ENCODE results near the gene PROK1. TPM values are rescaled to one million over a fixed set of nuclear protein-coding genes. Genes with fewer than 3 reads are reported as not detected.
A peak's percentile ranks its signal among the peaks of the same experiment; 100 is the strongest.

The PROK1 gene
- polyA plus RNA-seq, 3 donors, result not detected

- peaks cover 41 to 43% of the 10 kb centered on the region in 2 donors for H3K4me1 ChIP-seq (ENCODE audit: control insufficient read depth in 1 of 2, insufficient read depth in 2 of 2, low read length in 2 of 2)
- peak overlapping the region; percentile 81 to 92 (median 90) for H3K27ac Mint-ChIP-seq
- H3K36me3 Mint-ChIP-seq, result no peaks in the 10 kb centered on the region
- peak overlapping the region; percentile 53 for H3K9ac ChIP-seq (ENCODE audit: insufficient read depth, low read length, poor library complexity, severe bottlenecking)
- H3K4me3 Mint-ChIP-seq, result peak overlapping the region; percentile 50 to 78
- H3K27me3 ChIP-seq (ENCODE audit: control insufficient read depth in 2 of 2, insufficient read depth in 2 of 2, low read length in 2 of 2), result no peaks in the 10 kb centered on the region
- peak; percentile 48 for TF ChIP-seq CTCF (IDR thresholded peaks at IDR 0.05)
- H3K9me3 Mint-ChIP-seq, result peaks cover 0 to 2% (median 0%) of the 10 kb centered on the region in 7 donors
- DNase-seq, result peak; percentile 56 to 88 (median 64)
- H3K9me3 ChIP-seq (replicated peaks in 1 of 2; ENCODE audit: control insufficient read depth in 1 of 2, insufficient read depth in 1 of 2, low read length in 2 of 2), result no peaks in the 10 kb centered on the region
- H3K4me2 ChIP-seq (replicated peaks; ENCODE audit: extremely low read depth, low read length, poor library complexity, severe bottlenecking), result peak overlapping the region; percentile 60
- H3K27me3 Mint-ChIP-seq (ENCODE audit: low read depth in 3 of 3), result peaks cover 0 to 2% (median 1%) of the 10 kb centered on the region in 3 donors
- H2AFZ ChIP-seq (ENCODE audit: insufficient read depth, low read depth, low read length, poor library complexity, severe bottlenecking), result peak overlapping the region; percentile 62
- no CpG with 5 or more reads among the region's 3 CpGs for WGBS (ENCODE audit: insufficient coverage)
- intact Hi-C loops (cut with micrococcal nuclease), result no loop called here
- peaks cover 40% of the 10 kb centered on the region for H3K4me1 Mint-ChIP-seq
- peak overlapping the region; percentile 69 to 72 for H3K27ac ChIP-seq (ENCODE audit: low read depth in 1 of 2, low read length in 2 of 2)
- H3K4me3 ChIP-seq (replicated peaks in 1 of 3; ENCODE audit: low read depth in 2 of 3, low read length in 3 of 3), result peak overlapping the region in 1 of 3 experiments; percentile 36
- H4K20me1 ChIP-seq (ENCODE audit: insufficient read depth, low read length), result no peaks in the 10 kb centered on the region
- H3K36me3 ChIP-seq (replicated peaks in 1 of 2; ENCODE audit: control insufficient read depth in 1 of 2, insufficient read depth in 2 of 2, low read length in 2 of 2), result no peaks in the 10 kb centered on the region
- no peaks in the 10 kb centered on the region for H3K79me2 ChIP-seq (ENCODE audit: insufficient read depth, low read length)
These were observed 17.1 kb upstream of the PROK1 start for GRCh38 chr1:110433803-110434202.

GRCh38 chr1:110434946-110435345 is 16.0 kb upstream of the PROK1 start:
- Histone ChIP-seq H3K36me3 (replicated peaks in 1 of 2; ENCODE audit: control insufficient read depth in 1 of 2, insufficient read depth in 2 of 2, low read length in 2 of 2) (no peaks in the 10 kb centered on the region), H2AFZ (ENCODE audit: insufficient read depth, low read depth, low read length, poor library complexity, severe bottlenecking) (peak overlapping the region; percentile 62), H3K4me3 (replicated peaks in 1 of 3; ENCODE audit: low read depth in 2 of 3, low read length in 3 of 3) (no peak overlapping the region), H3K27me3 (ENCODE audit: control insufficient read depth in 2 of 2, insufficient read depth in 2 of 2, low read length in 2 of 2) (no peaks in the 10 kb centered on the region), H3K79me2 (ENCODE audit: insufficient read depth, low read length) (no peaks in the 10 kb centered on the region), H4K20me1 (ENCODE audit: insufficient read depth, low read length) (no peaks in the 10 kb centered on the region), H3K27ac (ENCODE audit: low read depth in 1 of 2, low read length in 2 of 2) (no peak overlapping the region), H3K9ac (ENCODE audit: insufficient read depth, low read length, poor library complexity, severe bottlenecking) (no peak overlapping the region), H3K4me1 (ENCODE audit: control insufficient read depth in 1 of 2, insufficient read depth in 2 of 2, low read length in 2 of 2) (peaks cover 39 to 40% of the 10 kb centered on the region in 2 donors), H3K4me2 (replicated peaks; ENCODE audit: extremely low read depth, low read length, poor library complexity, severe bottlenecking) (no peak overlapping the region), H3K9me3 (replicated peaks in 1 of 2; ENCODE audit: control insufficient read depth in 1 of 2, insufficient read depth in 1 of 2, low read length in 2 of 2) (no peaks in the 10 kb centered on the region)
- DNase-seq, result no peak
- no CpG with 5 or more reads among the region's 3 CpGs for WGBS (ENCODE audit: insufficient coverage)
- TF ChIP-seq CTCF (IDR thresholded peaks at IDR 0.05), result no peak
- peaks cover 39% of the 10 kb centered on the region for H3K4me1 Mint-ChIP-seq
- H3K27ac Mint-ChIP-seq, result no peak overlapping the region
- intact Hi-C loops (cut with micrococcal nuclease), result no loop called here
- peaks cover 0 to 2% (median 1%) of the 10 kb centered on the region in 3 donors for H3K27me3 Mint-ChIP-seq (ENCODE audit: low read depth in 3 of 3)
- no peak overlapping the region for H3K4me3 Mint-ChIP-seq
- H3K36me3 Mint-ChIP-seq, result no peaks in the 10 kb centered on the region
- peaks cover 0 to 2% (median 0%) of the 10 kb centered on the region in 7 donors for H3K9me3 Mint-ChIP-seq
